ENCODE measurements around the gene DENND10.

Gene DENND10, protein sequence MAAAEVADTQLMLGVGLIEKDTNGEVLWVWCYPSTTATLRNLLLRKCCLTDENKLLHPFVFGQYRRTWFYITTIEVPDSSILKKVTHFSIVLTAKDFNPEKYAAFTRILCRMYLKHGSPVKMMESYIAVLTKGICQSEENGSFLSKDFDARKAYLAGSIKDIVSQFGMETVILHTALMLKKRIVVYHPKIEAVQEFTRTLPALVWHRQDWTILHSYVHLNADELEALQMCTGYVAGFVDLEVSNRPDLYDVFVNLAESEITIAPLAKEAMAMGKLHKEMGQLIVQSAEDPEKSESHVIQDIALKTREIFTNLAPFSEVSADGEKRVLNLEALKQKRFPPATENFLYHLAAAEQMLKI

DNA sequence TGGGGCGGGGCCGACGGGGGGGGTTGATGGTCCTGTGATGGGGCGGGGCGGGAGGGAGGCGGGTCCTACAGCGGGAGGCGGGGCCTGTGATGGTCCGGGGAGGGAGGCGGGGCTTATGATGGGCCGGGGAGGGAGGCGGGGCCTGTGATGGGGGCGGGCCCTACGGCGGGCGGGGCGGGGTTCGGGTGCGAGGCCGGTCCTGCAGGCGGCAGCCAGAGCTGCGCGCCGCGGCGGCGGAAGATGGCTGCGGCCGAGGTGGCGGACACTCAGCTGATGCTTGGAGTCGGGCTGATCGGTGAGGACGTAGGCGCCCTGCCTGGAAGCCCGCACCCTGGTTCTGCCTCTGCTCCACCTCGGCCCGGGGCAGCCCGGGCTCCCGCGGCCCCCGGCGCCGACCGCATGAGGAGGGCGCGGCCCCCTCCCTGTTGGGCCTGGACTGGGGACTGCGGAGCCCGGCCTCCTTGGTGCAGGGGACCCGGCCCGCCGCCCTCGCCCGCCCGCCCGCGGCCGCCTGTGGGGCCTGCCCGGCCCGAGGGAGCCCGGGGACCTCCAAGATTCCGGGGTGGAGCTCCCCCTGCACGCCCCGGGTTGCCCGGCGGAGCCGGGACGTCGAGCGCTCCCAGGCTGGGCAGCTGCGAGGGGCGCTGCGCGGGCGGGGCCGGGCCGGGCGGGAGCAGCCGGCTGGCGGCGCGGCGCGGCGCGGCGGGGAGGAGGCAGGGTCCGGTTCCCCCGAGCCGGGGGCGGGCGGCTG, at the start of gene DENND10:
Gene DENND10 (plus strand): TSS at position 211 of the 751 bp plus-strand sequence. CDS start 30 bp downstream, at position 241.
- no peak for FAIRE-seq
- peak; percentile 50 for DNase-seq (ENCODE audit: low spot score)

DNA sequence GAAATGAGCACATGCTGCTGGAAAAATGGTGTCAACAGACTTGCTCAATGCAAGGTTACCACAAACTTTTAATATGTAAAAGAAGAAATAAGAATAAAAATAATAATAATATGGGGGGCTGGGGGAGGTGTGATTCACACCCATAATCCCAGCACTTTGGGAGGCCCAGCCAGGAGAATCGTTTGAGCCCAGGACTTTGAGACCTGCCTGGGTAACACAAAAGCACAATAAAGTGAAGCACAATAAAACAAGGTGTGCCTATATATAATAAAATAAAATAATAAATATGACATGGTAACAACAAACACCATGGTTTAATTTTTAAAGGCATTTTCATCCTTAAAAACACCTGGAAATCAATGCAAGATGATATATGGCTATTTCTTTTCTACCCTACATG, 48.4 kb upstream of the DENND10 start:
- DNase-seq (ENCODE audit: low spot score) = no peak
- FAIRE-seq = no peak

DNA sequence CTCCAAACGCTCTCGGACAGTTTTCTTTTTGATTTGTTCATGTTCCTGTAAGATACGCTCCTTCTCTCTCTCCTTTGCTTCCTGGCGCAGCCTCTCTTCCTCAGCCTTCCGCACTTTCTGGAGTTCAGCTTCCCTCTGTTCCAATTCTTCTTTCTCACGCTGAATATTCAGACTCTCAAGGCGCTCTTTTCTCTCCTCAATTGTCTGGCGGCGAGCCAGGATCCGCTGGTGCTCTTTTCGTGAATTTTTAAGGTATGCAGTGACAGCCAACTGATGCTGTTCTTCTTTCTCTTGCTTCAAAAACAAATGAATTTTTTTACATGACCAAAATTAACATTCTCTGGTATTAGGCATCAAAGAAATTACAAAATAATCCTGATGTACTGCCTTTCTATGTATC, 45.9 kb upstream of the DENND10 start:
- no peak for FAIRE-seq
- no peak for DNase-seq (ENCODE audit: low spot score)

DNA sequence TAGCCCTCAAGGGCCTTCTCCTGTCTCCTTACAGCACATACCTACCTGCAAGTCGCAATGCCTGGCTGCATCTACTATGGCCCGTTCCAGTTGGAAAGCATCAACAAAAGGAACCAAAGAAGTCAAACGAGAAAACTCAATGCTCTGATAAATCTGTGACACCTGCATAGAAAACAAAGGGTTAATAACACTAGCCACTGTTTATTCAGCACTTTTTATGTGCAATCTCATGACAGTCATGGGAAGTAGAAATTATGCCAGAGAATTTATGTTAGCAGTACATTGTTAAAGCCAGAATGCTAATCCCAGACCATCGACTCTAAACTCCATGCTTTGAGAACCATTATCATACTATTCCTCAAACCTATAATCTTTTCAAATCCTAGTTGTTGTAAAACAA, 44.4 kb upstream of the DENND10 start:
- no peak for FAIRE-seq

DNA sequence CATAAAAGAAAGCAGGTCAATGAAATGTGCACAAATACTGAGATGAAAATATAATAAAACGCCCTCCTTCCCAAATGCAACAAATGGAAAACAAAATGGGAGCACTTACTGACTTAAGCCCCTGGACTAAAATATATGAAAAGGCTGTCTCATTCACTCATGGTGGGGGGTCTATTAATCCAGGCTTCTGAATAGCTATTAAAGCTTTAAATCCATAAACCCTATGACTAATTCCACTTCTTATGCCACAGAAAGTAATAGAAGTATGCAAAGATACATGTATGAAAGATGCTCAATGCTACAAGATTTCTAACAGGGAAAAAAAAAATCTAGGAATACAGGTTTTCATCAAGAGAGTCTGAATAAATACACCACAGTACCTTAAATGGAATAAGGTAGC, 43.8 kb upstream of the DENND10 start:
- no peak for FAIRE-seq

More for the DNA sequence above, 44.4 kb upstream of the DENND10 start:
- DNase-seq (ENCODE audit: low spot score) = no peak

DNA sequence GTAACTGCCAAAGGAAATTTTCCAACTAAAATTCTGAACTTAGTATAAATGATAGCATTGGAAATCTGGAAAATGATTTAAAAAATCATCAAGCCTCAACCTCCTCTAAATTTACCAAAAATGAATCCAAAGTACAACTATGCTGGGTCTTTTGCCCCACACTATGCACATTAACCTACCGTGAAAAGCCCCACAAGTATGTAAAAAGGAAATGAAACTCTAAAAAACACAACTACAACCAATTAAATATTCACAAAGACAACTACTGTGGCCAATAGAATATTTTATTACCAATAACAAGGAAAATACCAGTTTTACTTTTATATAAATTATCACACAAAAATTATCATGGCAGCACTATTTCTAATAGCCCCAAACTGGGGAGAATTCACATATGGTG, 42.6 kb upstream of the DENND10 start:
- FAIRE-seq (no peak), DNase-seq (ENCODE audit: low spot score) (no peak)

More for the DNA sequence above, 43.8 kb upstream of the DENND10 start:
- DNase-seq (ENCODE audit: low spot score) = no peak

DNA sequence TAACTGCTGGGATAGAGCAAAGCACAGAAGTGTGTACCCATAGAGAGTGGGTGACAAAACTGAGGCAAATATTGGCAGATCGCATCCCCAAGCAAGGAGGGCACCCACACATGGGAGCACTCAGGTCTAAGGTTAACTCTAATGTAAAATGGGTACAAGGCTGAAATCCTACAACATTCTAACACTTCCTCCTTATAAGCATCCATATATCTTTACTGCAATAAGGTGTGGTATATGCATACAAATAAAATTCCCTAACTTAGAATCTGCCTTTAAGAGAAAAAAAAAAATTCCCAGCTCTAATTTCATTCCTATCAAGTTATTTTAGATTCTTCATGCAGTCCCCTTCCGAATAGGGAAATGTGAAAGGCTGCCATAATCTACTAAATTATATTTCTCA, 42.0 kb upstream of the DENND10 start:
- DNase-seq (ENCODE audit: low spot score) (no peak), FAIRE-seq (no peak)

DNA sequence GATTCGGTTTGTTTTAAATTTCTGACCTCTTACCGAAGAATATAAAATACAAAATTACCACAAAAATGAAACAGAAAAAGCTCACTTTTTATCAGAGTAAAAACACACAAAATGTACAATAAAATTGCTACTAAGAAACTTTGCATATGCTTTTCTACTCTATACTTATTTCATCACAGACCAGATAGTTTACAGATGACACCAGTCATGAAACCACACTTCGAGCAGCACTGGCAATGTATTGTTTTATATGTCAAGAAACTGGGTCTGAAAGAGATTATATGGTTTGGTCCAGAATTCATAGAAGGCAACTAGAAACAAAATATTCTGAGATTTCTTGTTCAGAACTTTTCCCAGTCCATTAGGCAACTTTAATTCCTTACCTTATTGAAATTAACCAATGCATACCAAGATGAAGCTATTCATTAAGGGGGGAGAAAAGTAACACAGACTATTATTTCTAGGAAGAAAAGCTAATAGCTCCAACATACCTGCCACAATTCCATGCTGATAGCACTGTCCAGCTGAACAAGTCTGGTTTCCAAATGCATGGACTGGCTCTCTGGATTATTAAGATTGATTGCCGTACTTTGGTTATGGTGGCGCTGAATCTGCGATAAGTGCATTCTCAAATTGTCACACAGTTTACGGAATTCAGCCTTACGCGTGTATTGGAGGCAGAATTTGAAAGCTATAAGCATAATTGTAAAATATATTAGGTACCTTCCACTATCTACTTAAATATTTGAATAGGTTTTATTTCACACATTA, 33.3 kb upstream of the DENND10 start:
- DNase-seq (ENCODE audit: low spot score) (no peak), FAIRE-seq (no peak)

DNA sequence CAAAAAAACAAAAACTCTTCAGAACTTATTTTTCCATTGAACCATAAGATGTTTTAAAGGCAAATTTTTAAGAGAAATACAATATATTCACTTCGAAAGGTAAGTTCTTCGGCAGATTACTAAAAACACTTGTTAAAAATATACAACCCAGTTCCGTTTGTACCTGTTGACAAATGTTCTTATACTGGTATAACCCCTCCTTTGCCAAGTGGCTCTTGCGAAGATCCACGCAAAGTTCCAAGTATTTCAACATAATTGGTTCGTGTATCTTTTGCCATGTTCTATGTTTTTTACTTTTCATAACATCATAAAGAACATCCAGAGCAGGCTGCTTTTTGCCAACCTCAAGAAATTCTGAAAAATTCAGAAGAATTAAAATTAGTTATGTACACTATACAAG, 30.3 kb upstream of the DENND10 start:
- DNase-seq (ENCODE audit: low spot score) = no peak
- FAIRE-seq = no peak

DNA sequence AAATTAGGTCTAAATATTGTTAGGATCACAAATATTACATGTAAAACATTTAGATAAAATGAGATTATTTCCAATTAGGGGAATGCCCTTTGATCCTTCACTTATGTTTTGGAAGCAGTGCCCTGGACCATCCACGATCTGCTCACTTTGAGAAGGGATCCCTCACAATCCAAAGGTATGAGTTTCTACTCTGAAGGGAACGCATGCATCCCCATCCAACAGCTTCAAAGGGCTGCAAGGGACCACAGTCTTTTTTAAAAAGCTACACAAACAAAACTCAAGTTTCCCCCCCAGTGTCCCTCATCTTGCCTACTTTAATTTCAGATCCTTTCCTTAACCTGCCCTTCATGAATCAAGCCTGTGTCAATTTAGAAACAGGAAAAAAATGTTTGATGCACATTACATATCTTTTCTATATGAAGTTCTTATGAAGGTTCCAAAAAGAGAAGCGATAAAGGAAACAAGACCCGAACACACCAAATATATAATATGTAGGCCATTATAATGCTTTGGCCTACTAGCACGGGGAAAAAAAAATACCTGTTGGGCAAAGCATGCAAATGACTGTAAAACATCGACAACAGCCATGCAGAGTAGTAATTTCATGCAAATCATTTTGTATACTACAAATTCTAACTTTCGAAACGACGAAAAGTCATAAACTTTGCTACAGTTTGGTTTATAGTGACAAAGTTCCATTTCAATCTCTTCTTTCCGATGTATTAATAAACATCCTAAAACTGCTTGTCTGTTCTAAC, 25.3 kb upstream of the DENND10 start:
- DNase-seq (ENCODE audit: low spot score) (no peak), FAIRE-seq (peak; percentile 30)

DNA sequence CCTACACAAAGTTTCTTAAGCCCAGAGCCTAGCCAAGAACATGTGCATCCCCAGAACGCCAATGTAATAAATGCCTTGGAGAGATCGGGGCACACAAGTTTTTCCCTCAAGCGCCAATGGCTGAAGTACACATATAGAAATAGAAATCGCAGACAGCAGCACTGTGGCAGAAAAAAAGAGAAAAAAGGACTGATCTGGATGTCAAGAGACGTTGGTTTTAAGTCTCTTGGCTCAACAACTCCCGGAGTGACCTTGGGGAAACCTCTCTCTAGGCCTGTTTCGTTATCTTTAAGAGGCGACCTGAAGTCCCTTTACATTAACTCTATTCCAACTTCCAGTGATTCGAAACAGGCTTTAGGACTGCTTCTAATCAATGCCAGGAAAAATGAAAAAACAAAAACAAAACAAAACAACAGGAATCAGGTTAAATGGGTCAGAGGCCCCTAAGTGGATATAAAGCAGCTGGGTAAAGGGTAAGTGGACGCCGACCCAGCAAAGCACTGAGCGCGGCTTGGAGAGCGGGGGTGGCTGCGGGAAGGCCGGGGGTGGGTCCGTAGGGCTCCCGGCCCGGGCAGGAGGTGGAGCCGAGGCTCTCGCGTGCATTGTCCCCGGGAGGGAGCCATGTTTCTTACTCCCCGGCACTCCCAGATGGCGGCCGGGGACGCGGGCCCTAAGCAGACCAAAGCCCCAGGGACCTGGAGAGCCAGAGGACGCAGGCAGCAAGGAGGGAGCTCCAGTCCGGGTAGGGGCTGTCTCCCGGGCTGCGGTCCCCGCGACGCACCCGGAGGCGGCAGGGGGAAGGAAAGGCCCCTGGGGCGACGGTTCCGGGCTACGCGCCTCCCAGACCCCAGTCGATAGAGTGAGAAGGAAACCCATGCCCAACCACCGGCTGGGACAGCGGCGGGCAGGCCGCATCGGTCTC, 24.1 kb upstream of the DENND10 start:
- peak; percentile 37 for DNase-seq (ENCODE audit: low spot score)
- FAIRE-seq = no peak

DNA sequence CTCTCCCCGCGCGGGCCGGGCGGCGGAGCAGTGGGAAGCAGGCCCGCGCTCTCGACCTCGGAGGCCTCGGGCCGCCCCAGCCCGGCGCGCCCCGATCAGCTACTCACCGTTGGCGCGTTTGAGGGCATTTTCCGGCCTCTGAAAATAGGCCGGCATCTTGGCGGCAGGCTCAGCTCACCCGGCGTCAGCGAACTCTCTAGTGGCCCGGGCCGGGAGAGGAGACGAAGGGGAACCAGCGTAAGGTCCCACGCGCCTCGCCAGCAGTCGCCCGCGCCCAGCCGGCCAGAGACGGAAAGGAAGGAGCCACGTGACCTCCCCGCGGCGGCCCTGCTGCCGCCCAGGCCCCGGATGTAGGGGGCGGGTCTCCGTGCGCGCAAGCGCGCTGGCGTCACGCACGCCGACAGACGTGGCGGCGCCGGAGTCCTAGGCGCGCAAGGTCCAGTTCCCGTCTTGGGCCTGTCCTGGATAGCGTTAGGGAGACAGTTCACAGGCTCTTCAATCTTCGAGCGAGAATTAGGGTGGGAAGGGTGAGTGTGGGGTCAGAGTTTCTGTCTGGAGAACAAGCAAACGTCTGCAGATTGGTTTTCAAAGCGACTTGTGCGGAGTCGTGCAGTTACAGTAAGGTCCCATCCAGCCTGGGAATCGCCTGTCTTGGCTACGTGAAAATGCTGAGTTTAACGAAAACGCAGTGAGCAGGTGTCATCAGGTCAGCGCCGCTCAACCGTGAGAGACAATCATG, 23.2 kb upstream of the DENND10 start, which contains the start of gene EIF3A:
Gene EIF3A (minus strand): TSS at position 297 of the 739 bp plus-strand sequence. CDS start 141 bp downstream, at position 156.
- FAIRE-seq (no peak), DNase-seq (ENCODE audit: low spot score) (peak; percentile 77)

DNA sequence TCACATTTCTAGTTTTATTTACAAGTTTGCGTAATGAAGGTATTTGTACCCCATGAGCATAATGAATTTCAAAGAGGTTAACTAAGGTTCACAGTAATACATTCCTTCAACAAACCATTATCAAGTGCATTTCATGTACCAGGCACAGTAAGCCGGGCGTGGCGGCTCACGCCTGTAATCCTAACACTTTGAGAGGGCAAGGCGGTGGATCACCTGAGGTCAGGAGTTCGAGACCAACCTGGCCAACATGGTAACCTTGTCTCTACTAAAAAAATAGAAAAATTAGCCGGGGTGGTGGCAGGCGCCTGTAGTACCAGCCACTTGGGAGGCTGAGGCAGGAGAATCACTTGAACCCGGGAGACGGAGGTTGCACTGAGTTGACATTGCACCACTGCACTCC, 19.0 kb upstream of the DENND10 start:
- DNase-seq (ENCODE audit: low spot score) (no peak), FAIRE-seq (no peak)

DNA sequence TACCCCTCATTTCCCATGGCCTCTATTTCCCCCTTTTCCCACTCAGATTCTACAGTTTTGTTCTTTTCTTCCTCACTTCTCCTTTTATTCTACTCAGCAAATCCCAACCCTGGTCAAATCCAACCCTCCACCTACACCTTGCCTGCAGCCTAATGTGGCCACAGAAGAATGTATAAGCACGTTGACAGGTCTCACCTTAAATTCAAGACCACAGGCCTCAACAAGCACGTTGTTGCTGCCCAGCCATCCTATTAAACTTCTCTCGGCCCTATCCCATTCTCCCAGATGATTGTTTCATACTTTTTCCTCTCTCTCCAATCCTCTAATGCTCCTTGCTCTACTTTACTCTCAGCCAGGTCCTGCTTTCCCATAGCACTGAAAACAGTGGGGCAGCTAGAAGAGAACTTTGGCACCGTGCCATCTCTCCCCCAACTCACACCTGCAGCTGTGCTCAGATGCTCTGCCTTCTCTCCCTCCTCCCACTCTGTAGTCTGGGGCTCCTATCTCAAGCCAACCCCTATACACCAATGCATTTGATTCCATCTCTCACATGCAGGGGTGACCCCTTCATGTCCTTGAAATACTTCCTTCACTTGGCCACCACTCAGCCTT, 16.5 kb upstream of the DENND10 start:
- FAIRE-seq = no peak

DNA sequence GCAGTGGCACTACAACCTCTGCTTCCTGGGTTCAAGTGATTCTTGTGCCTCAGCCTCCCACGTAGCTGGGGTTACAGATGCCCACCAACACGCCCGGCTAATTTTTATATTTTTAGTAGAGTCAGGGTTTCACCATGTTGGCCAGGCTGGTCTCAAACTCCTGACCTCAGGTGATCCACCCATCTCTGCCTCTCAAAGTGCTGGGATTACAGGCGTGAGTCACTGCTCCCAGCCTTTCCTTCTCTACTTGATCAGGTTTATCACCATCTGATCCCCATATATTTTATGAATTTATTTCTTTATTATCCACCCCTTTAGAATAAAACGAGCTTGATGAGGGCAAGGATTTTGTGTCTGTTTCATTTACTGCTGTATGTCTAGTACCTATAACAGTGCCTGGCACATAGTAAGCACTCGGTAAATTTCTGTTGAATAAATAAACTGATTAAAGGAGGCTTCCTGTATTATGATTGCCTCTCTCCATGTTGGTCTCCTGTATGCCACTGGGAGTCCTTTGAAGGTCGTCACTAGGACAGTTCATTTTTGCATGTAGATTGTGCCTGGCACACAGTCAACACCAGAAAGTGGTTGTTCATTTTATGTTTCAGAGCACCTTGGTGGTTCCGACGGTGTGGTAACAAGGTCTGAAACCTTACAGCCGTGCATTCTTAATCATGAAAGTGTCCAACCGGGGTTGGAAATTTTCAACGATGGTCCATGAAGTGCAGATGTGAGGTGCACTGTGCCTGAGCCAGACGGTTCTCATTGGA, 13.7 kb upstream of the DENND10 start:
- DNase-seq (ENCODE audit: low spot score) = no peak
- no peak for FAIRE-seq

More for the DNA sequence above, 16.5 kb upstream of the DENND10 start:
- DNase-seq (ENCODE audit: low spot score) = no peak

DNA sequence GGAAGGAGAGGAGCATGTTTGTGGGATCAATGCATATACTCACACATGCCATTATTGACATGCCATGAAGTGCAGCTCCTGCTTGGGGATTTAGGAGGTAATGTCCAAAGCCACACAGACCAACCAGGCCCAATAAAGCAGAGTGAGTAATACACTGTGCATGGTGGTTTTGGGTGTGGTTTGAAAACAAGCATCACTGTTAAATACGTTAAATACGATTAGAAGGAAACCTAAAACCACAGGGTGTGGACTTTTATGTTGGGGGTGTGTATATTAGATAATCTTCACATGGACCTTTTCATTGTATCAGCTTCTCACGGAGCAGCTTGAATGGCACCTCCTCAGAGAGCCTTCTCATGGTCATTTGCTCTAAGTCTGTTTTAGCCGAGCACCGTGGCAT, 12.9 kb upstream of the DENND10 start:
- DNase-seq (ENCODE audit: low spot score) (peak; percentile 38), FAIRE-seq (peak; percentile 15)

DNA sequence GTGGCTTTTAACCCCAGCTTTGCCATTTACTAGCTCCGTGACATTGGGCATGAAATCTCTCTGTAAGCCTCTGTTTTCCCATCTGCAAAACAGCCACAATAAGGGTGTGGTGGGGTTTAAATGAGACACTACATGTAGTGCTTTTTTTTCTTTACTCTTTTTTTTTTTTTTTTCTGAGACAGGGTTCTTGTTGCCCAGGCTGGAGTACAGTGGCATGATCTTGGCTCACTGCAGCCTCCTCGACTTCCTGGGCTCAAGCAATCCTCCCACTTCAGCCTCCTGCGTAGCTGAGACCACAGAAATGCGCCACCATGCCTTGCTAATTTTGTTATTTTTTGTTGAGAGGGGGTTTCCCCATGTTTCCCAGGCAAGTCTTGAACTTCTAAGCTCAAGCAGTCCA, 8.3 kb upstream of the DENND10 start:
- FAIRE-seq = no peak
- DNase-seq (ENCODE audit: low spot score) = no peak

Measured in RCC 7860 (cell line).